Osteoblast (primary cell): ENCODE data around the gene PAQR8. TPM values are rescaled to one million over a fixed set of nuclear protein-coding genes. Genes with fewer than 3 reads are reported as not detected.

Source experiments
- DNase-seq: peaks from one replicate; pipeline ENCODE4 v3.0.0; 2011; ENCODE audit warnings: low spot score, mixed read lengths; ENCODE audit not compliant: insufficient read length; ENCODE audit errors: missing footprints
- H2AFZ ChIP-seq: 2 replicates; pipeline ENCODE4 v1.6.0; 2011; ENCODE audit warnings: mild to moderate bottlenecking, low read length
- H3K27ac ChIP-seq: 2 replicates; pipeline ENCODE4 v1.5.1; 2011; ENCODE audit warnings: mild to moderate bottlenecking, low read depth, low read length, moderate library complexity
- H3K27me3 ChIP-seq: 2 replicates; pipeline ENCODE4 v1.6.0; 2012; ENCODE audit warnings: mild to moderate bottlenecking, control low read depth, inconsistent platforms, low read length, moderate library complexity; ENCODE audit not compliant: insufficient read depth
- H3K36me3 ChIP-seq: 2 replicates; pipeline ENCODE4 v1.5.1; 2011; ENCODE audit warnings: mild to moderate bottlenecking, low read length, control low read depth, moderate library complexity; ENCODE audit not compliant: insufficient read depth
- H3K4me1 ChIP-seq: 2 replicates; pipeline ENCODE4 v1.5.1; 2011; ENCODE audit warnings: mild to moderate bottlenecking, low read length, control low read depth, moderate library complexity; ENCODE audit not compliant: insufficient read depth
- H3K4me2 ChIP-seq: 2 replicates; pipeline ENCODE4 v1.6.0; 2011; ENCODE audit warnings: mild to moderate bottlenecking, low read length; ENCODE audit not compliant: insufficient read depth
- H3K4me3 ChIP-seq: fragments of 200-600 bp; sonication (generic); 3 replicates; pipeline ENCODE4 v1.5.1; 2012; ENCODE audit warnings: mild to moderate bottlenecking, low read length, inconsistent platforms; ENCODE audit not compliant: insufficient read depth
- H3K79me2 ChIP-seq: 2 replicates; pipeline ENCODE4 v1.6.0; 2012; ENCODE audit warnings: mild to moderate bottlenecking, low read length, control low read depth, inconsistent platforms; ENCODE audit not compliant: insufficient read depth
- H3K9me3 ChIP-seq: 2 replicates; pipeline ENCODE4 v1.5.1; 2011; ENCODE audit warnings: low read depth, low read length, control low read depth
- H4K20me1 ChIP-seq: 2 replicates; pipeline ENCODE4 v1.6.0; 2012; ENCODE audit warnings: mild to moderate bottlenecking, low read length, control low read depth; ENCODE audit not compliant: insufficient read depth
- total RNA-seq: library from RNA; depleted of rRNA; stranded (reverse); fragments of >200 nt; gene quantifications from 2 replicates; pipeline ENCODE4 v1.2.3, GENCODE V29; 2012
- TF ChIP-seq, protein P1 (sequence below): IDR thresholded peaks from 2 replicates; pipeline ENCODE4 v1.5.1; 2011; ENCODE audit warnings: mild to moderate bottlenecking, low read depth, low read length, moderate library complexity; ENCODE audit errors: extremely low read depth

Gene PAQR8
- total RNA-seq, 1 donor = 3.6 TPM

DNA sequence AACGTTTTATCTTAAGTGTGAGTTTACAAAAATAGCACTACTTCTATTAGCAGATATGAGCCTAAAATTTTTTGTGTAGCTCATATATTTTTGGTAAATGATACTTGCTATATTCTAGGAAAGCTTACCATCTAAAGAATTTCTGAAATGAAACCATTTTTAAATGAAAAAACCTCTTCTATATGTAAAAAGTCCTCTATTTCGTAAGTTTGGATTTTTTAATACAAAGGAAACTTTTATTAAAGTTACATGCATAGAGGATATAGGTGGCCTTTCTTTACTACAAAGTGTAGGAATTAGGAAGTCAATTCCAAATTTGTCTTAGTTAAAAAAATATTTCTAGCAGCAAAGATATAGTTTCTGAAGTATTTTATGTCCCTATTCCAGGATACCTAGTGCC lies 77.0 kb downstream of the PAQR8 start:
- Histone ChIP-seq H3K27ac (no peak overlapping the region), H3K4me1 (no peaks in the 10 kb centered on the region), H4K20me1 (no peaks in the 10 kb centered on the region), H2AFZ (no peak overlapping the region), H3K4me2 (no peak overlapping the region), H3K4me3 (no peak overlapping the region), H3K79me2 (no peaks in the 10 kb centered on the region), H3K9me3 (no peaks in the 10 kb centered on the region), H3K36me3 (peaks cover 4% of the 10 kb centered on the region), H3K27me3 (no peaks in the 10 kb centered on the region)
- DNase-seq = no peak
- TF ChIP-seq, protein P1, sequence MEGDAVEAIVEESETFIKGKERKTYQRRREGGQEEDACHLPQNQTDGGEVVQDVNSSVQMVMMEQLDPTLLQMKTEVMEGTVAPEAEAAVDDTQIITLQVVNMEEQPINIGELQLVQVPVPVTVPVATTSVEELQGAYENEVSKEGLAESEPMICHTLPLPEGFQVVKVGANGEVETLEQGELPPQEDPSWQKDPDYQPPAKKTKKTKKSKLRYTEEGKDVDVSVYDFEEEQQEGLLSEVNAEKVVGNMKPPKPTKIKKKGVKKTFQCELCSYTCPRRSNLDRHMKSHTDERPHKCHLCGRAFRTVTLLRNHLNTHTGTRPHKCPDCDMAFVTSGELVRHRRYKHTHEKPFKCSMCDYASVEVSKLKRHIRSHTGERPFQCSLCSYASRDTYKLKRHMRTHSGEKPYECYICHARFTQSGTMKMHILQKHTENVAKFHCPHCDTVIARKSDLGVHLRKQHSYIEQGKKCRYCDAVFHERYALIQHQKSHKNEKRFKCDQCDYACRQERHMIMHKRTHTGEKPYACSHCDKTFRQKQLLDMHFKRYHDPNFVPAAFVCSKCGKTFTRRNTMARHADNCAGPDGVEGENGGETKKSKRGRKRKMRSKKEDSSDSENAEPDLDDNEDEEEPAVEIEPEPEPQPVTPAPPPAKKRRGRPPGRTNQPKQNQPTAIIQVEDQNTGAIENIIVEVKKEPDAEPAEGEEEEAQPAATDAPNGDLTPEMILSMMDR = no peak

DNA sequence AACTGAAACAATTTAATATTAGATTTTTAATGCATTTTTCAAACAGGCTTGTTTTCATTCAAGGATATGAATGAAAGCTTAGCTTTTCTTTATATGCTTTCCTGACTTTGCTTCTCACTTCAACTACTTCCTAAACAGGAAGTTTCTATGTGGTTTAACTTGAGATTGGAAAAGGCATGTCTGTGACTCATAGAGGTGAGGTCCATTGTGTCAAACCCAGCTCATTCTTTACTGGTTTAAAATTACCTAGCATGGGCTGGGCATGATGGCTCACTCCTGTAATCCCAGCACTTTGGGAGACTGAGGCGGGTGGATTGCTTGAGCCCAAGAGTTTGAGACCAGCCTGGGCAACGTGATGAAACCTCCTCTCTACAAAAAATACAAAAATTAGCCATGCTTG lies 92.6 kb downstream of the PAQR8 start:
- Histone ChIP-seq H2AFZ (no peak overlapping the region), H3K4me1 (no peaks in the 10 kb centered on the region), H4K20me1 (no peaks in the 10 kb centered on the region), H3K79me2 (no peaks in the 10 kb centered on the region), H3K9me3 (no peaks in the 10 kb centered on the region), H3K4me3 (no peak overlapping the region), H3K27ac (no peak overlapping the region), H3K27me3 (no peaks in the 10 kb centered on the region), H3K36me3 (peaks cover 2% of the 10 kb centered on the region), H3K4me2 (no peak overlapping the region)
- DNase-seq = no peak
- TF ChIP-seq, protein P1 = no peak

DNA sequence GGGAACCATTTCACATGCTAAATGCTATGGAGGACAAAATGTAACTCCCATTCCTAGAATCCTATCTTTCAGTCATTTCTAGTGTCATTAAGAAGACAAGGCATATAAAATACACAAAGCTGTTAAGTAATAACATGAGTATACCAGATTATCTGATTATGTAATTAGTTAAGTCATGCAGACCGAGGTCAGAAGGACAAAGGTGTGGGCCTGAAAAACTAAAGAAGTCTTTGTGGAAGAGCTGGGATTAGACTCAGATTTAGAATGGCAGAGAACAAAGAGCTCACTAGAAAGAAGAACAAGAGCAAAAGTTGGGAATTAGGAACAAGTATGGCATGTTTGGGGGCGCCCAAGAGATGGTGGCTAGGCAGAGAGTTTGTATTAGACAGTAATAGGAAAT lies 95.1 kb downstream of the PAQR8 start:
- Histone ChIP-seq H3K4me3 (no peak overlapping the region), H3K36me3 (no peaks in the 10 kb centered on the region), H2AFZ (no peak overlapping the region), H3K4me2 (no peak overlapping the region), H3K9me3 (no peaks in the 10 kb centered on the region), H3K27ac (no peak overlapping the region), H3K4me1 (no peaks in the 10 kb centered on the region), H3K79me2 (no peaks in the 10 kb centered on the region), H3K27me3 (no peaks in the 10 kb centered on the region), H4K20me1 (no peaks in the 10 kb centered on the region)
- DNase-seq = no peak
- TF ChIP-seq, protein P1 = no peak

Other genes with a start within 250 kb of the PAQR8 start
- gene IL17A, start 175.8 kb upstream of the PAQR8 start, total RNA-seq = not detected in 2 replicates
- not detected in 2 replicates for gene IL17F, start 117.7 kb upstream of the PAQR8 start, total RNA-seq
- gene MCM3, start 77.4 kb upstream of the PAQR8 start, total RNA-seq = 19.2 and 19.4 TPM in 2 replicates
- gene EFHC1, start 58.2 kb downstream of the PAQR8 start, total RNA-seq = 31.1 and 31.2 TPM in 2 replicates
- 129 and 155 TPM in 2 replicates for gene TRAM2, start 214.9 kb downstream of the PAQR8 start, total RNA-seq